ENCODE measurements around the gene RAB5A.
"Not testable (repeated sequence)": the region's sequence is repeated elsewhere in the genome, so short reads cannot be mapped to it uniquely, and the experiment has no call there.

RAB5A gene

GRCh38 chr3:20023623-20024405, 76.9 kb downstream of the RAB5A start:
- no peak for TF ChIP-seq CTCF (IDR thresholded peaks at IDR 0.05)
- TF ChIP-seq ZFX (IDR thresholded peaks at IDR 0.05; ENCODE audit: borderline replicate concordance), result no peak
- no peak overlapping the region for H3K27ac ChIP-seq

GRCh38 chr3:20027136-20027535, 80.2 kb downstream of the RAB5A start:
- TF ChIP-seq ZFX (IDR thresholded peaks at IDR 0.05; ENCODE audit: borderline replicate concordance) (no peak), CTCF (IDR thresholded peaks at IDR 0.05) (no peak)
- H3K27ac ChIP-seq, result no peak overlapping the region

- no peak for TF ChIP-seq CTCF (IDR thresholded peaks at IDR 0.05)
- TF ChIP-seq ZFX (IDR thresholded peaks at IDR 0.05; ENCODE audit: borderline replicate concordance), result no peak
- no peak overlapping the region for H3K27ac ChIP-seq
Observed at GRCh38 chr3:20028905-20029331, 82.0 kb downstream of the RAB5A start.

- H3K27ac ChIP-seq, result not testable (repeated sequence)
Observed at GRCh38 chr3:20031939-20032338, 85.0 kb downstream of the RAB5A start.

Data from 22Rv1 (cell line).